Activated CD8-positive, alpha-beta memory T cell treated with anti-CD3 and anti-CD28 coated beads, Interleukin-2, amount 50 U/mL, for 24 hours (primary cell): ENCODE data around the gene UBE2G1.

Experiments
- DNase-seq: peaks from one replicate; pipeline ENCODE4 v3.0.0-alpha.2; 2020; ENCODE audit errors: extremely low read depth

The UBE2G1 gene

DNA sequence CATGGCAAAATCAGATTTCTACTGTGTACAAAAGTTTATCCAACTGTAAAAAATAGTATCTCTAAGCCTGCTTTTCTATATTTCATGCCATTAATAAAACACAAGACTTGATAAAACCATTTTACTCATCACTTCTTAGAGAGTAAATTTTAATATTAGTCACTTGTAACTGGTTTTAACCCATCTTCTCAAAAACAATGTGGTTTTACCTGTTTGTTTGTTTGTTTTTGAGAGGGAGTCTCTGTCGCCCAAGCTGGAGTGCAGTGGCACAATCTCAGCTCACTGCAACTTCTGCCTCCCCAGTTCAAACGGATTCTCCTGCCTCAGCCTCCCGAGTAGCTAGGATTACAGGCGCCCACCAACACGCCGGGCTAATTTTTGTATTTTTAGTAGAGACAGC is 32.1 kb downstream of the UBE2G1 start:
- no peak for DNase-seq

DNA sequence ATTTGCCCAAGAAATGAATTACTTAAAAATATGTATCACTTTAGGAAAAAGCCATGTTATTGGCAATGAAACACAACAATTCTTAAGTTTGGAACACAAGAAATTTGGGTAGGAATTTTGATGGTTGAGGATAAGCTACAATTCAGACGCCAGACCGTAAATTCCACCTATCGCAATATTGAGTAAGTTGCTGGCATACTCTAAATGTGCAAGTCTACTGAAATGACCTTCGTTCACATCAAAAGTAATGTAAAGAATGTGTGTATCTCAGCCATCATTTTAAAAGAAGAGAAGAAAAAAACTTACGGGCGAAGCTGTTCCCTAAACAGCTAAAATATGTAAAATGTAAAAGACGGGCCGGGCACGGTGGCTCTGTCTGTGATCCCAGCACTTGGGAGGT is 33.4 kb downstream of the UBE2G1 start:
- DNase-seq, result no peak

DNA sequence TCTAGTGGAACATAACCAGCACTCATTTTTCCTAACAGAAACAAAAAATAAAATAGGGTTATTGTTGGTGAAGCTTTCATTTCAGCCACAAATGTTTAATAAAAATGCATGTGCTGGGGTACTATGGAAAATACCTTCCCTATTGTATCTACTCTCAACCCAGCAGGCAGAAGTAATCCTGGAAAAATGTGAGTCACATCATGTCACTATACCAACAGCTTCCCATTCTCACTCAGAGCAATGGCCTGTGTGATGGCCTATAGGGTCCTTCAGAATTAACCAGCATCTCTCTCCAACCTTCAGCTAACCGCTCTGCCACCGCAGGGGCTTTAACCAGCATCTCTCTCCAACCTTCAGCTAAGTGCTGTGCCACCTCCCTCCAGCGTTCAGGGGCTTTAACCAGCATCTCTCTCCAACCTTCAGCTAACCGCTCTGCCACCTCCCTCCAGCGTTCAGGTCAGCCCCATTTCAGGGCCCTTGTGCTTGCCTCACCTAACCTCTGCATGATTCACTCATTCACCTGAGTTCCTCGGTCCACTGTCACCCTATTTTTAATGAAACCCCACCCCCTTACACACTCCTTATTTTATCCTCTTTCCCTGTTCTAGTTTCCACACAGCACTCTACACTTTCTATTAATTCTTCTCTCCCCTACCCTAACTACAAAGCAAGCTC is 34.0 kb downstream of the UBE2G1 start:
- DNase-seq, result no peak

DNA sequence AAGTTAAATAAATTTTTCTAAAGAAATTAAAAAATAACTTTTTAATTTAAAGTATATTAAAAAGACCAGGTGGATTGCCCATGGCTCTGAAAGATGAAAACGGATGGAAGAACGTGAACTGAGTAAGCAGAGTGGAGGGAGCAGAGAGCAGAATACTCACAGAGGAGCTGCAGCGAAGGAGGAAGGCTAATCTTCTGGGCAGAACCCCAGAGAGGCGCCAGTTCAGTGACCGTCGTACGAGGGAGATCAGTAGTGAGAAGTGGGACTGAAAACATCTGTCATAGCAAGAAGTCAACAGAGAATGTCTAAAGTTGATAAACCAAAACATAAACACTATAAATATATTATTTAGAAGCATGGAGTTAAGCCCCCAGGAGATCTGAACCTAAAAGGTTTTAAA is 34.9 kb downstream of the UBE2G1 start:
- DNase-seq, result no peak

DNA sequence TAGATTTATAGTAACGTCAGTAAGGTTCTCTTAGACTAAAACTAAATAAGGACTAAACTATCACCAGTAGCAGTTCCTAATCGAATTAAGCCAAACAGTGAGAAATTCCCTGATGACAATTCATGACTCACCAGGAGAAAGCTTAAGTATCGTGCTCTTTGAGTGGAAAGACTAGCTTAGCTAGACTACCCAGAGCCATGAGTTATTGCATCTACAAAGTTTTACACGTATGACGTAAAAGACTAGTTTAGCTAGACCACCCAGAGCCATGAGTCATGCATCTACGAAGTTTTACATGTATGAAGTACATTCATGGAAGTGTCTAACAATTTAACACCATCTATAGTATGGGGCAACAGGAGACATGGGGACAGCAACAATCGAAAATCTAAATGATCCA is 36.6 kb downstream of the UBE2G1 start:
- DNase-seq, result no peak

DNA sequence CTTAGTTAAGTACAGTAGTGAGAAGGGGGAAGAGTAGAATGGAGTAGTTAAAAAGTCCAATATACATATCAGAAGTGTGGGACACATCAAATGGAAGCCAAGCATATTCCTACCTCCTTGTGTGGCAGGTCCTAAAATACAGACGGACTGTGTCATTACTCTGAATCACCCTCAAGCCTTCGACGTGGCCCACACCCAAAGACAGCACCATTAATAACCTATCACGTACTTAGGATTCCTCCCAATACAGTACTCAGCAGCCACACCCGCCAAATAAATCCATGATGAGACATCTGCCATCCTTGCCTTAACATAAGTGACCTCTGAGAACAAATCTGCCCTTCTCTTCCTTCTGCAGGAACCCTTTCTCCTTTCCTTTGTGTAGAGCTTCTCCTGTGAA is 38.9 kb downstream of the UBE2G1 start:
- DNase-seq, result no peak

DNA sequence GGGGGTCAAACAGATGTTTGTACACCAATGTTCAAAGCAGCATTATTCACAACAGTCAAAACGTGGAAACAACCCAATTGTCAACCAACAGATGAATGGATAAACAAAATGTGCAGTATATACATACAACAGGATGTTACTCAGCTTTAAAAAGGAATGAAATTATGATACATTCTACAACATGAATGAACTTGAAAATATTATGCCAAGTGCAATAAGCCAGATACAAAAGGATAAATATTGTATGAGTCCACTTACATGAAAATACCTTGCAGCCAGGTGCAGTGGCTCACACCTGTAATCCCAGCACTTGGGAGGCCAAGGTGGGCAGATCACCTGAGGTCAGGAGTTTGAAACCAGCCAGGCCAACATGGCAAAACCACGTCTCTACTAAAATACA is 39.9 kb downstream of the UBE2G1 start:
- no peak for DNase-seq

DNA sequence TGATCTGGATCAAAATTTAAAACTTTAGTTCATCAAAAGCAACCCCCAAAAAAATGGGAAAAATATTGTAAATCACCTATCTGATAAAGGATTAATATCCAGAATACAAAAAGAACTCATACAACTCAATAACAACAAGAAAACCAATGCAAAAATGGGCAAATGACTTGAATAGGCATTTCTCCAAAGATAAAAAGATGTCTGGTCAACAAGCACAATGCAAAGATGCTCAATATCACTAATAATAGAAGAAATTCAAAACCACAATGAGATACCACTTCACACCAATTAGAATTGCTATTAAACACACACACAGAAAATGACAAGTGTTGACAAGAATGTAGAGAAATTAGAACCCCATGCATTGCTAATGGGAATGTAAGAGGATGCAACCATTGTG is 40.4 kb downstream of the UBE2G1 start:
- DNase-seq, result no peak

DNA sequence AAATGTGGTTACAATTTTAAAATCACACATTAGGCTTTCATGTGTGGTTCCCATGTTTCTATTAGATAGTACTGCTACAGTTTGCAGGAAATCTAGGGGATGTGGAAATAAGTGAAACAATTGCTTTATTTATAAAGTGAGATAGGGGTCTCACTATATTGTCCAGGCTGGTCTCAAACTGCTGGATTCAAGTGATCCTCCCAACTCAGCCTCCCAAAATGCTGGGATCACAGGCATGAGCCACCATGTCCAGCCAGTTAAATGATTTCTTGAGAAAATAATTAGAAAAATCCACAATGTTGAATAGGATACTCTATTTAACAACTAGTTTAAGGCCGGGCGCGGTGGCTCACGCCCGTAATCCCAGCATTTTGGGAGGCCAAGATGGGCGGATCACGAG is 42.0 kb downstream of the UBE2G1 start:
- DNase-seq, result no peak

DNA sequence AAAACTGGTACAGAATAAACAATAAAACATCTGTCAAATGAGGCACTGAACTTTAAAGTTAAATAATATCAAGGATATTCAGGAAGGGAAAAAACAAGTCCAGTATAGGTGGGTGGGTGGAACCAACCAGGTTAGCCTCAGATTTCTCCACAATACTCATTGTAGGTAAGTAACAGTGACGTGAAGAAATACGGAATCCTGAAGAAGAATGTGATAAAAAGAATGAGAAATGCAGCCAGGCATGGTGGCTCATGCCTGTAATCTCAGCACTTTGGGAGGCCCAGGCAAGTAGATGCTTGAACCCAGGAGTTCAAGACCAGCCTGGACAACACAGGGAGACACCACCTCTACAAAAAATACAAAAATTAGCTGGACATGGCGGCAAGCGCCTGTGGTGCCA is 47.3 kb downstream of the UBE2G1 start:
- DNase-seq, result no peak

DNA sequence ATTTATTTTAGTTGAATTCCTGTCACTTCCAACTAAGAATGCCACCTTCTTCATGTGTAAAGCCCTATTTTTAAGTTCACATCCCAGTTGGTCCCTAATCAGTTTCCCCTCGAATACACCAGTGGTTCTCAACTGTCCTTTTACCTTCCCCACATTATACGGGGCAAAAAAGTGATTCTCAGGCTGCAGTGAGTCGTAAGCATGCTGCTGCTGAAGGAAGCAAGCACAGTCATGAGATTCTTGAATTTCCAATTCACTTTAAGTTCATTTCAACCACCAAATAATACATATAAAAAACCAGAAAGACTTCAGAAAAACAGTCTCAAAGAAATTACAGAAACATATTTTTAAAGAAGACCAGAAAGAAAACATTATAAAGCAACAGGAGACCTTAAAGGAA is 47.9 kb downstream of the UBE2G1 start:
- DNase-seq, result no peak

DNA sequence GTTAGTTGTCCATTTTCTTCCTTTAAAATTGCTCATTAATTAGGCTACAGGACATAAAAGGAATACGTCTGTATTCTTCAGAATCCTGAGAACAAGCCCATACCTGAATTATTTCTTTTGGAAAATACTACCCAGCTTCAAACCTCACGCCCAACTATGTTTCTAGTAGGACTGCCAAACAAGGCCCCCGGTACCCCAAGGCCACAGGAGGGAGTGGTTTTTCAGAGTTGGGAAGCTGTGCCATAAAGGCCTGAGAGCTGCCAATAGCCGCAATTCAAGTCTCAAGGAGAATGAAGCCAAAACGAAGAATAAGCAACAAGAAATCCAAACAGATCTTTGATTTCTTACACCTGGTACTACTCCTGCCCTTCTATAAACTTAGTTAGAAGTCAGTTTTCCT is 48.3 kb downstream of the UBE2G1 start:
- DNase-seq, result no peak

DNA sequence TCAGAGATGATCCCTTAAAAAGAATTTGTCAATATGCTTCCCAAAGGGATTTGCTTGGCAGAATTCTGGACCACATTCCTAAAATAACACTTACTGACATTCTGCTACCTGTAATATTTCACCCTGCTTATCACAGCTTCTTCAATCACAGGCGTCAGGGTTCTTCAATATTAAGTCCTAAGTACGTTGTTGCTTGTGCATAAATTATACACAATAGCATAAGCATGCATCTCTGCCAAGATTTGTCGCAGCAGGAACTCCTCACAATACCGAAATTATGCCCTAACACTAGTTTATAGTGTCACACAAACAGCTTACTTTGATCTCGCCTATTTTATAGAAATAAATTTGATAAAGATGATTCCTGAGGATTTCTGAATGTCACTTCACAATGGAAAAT is 48.9 kb downstream of the UBE2G1 start:
- no peak for DNase-seq

DNA sequence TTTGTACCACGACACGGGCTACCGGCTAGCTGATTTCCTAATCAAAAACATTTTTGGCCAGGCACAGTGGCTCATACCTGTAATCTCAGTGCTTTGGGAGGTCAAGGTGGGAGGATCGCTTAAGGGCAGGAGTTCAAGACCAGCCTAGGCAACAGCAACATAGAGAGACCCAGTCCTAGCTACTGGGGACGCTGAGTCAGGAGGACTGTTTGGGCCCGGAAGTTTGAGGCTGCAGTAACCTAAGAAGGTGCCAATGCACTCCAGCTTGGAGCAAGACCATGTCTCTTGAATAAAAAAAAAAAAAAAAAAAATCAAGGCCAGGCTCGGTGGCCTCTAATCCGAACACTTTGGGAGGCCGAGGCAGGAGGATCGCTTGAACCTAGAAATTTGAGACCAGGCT is 49.8 kb downstream of the UBE2G1 start:
- DNase-seq, result no peak

DNA sequence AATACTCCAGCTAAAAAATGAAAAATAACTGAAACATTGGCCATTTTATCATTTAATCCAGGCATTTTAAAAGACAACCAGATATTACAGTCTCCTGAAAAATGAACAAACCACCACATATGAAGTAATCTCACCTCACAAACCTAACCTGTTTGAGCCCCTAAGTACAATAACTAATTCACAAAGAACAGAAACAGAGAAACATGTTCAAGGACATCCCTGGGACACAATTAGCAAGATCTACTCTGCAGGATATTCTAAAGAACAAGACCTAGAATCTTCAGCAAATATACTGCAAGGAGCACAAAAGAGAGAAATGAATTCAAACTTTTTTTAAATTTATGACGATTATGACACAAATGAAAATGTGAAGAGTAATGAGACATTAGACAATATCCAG is 51.9 kb downstream of the UBE2G1 start:
- no peak for DNase-seq

DNA sequence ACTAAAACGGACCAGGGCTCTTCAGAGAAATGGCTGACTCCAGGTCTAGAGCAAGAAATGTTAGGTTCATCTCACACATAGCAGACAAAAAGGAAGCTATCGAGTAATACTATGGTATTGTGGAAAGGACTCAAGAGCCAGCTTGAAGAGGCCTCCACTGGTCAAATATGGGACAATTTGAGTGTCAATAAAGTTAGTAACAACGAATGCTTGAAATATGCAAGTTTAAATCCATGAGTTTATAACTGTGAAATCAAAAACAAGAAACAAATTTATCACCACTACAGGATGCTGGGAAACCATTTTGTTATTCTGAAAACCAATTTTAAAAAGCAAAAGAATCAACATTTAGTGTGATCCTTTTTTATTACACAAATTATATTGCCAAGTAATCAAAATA is 52.3 kb downstream of the UBE2G1 start:
- DNase-seq, result no peak

DNA sequence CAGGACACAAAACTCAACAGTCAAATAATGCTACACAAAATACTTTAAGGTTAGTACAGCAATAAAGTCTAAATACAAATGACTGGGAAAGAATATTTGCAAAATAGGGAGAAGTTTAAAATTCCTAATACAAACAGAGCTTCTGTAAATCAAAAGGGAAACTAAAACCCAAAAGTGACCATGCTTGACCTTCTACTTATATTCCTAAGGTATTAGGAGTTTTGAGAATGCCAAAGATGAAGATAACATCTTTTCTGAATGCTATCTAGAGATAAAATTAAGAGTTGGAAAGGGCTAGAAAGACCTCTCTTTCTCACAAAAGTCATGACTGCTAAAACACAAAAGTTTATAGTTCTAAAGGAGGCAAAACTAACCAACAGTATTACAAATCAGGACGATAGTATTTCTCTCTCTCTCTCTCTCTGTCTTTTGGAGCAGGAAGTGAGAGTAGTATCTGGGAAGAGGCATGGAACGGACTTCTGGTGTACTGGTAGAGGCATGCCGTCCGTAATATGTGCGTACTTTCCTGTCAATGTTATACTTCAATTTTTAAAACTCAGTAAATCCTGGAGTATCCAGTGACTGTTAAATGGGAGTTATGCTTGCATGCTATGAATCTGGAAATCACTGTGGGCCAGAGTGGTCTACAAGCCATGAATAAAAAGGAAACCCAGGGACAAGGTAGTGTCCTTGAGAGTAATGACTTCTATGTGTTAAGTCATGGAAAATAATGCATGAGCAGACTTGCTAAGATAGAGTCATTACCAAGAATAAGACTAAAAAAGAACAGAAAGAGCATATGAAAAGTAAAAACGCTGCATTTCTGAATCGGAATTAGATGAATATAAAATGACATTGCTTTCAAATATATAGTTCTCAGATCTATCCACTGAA is 53.0 kb downstream of the UBE2G1 start:
- DNase-seq, result no peak

DNA sequence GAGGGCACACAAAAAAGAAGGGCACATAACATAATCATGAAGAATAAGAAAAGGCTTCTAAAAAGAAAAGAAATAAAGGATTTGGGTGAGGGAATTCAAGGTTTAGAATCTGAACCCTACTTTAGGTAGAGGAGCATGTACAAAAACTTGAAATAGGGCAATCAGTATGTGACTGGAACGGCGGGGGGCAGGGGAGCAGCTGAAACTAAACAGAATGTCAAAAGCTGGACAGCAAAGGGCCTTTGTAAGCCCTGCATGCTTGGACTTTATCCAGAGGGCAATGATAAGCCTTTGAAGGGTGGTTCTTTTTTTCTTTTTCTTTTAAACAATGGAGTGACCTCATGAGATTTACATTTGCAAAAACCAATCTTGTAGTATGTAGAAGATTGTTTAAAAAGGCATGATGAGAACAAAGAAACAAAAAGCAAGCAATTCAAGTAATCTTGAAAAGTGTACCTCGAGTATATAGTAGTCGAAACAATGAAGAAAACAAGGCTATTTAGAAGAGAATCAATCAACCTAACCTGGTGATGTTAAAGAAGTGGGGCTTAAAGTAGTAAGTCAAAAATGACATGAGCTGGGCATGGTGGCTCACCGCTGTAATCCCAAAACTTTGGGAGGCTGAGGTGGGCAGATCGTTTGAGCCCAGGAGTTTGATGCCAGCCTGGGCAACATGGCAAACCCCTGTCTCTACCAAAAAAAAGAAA is 56.0 kb downstream of the UBE2G1 start:
- no peak for DNase-seq

DNA sequence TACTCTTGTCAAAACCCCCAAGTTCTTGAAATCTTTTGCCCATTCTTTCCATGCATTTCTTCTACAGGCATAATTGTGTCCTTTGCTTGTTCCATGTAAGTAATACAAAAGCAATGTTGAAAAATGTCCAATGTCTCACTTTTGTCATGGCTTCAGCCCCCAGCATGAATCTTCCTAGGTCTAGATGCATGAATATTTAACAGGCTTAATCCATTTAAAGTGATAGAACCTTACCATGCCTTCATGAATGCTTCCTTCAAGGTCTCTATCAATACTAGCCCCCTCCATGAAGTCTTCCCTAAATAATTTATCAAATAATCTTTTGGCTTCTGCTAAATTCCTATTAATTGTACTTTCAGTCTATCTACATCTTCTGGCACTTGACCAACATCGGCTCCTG is 56.6 kb downstream of the UBE2G1 start:
- no peak for DNase-seq

DNA sequence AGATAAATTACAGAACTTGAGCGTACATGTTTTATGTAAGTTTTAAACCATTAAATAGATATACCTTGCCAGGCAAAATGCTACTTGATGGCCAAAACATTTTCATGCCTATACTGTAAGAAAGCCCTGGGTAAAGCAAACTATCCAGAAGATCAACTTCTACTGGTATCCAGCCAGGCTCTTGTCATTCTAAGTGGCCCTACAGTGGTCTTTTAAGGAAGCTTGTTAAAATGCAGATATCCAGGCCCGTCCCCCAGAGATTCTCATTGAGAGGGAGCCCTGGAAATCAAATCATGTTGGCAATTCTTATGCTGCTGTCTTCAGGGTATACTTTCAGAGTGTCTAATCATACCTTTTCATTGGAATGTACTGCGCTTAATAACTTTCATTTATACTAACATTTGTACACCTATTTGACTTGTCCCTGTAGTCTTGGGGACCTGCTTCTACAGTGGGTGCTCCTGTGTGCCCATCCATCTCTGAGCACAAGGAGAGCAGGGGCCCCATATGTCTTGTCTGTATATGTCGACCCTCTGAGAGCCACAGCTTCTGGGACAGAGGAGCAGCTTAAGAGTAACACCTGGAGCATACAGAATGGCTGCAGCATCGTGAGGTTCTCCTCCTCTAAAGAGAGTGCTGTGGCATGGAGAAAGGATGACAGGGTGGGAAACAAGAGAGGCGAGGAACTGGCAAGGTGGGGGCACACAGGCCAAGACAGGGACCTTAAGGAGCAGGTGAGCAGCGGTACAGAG is 59.1 kb downstream of the UBE2G1 start:
- no peak for DNase-seq

DNA sequence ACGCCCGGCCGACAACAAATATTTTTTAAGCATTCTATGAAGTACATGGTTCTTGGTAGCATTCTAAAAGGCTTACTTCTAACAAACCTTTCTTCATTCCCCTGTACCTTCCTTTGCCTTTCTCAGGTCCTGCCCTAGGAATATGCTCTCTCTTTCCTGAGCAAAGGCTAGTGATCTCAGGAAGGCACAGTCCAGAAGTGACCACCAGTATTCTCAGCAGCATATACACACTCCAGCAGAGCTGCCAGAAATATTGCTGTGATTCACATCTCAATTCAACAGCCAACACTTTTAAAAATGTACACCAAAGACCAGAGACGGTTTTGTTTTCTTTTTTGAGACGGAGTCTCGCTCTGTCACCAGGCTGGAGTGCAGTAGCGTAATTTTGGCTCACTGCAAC is 61.3 kb downstream of the UBE2G1 start:
- DNase-seq, result no peak

DNA sequence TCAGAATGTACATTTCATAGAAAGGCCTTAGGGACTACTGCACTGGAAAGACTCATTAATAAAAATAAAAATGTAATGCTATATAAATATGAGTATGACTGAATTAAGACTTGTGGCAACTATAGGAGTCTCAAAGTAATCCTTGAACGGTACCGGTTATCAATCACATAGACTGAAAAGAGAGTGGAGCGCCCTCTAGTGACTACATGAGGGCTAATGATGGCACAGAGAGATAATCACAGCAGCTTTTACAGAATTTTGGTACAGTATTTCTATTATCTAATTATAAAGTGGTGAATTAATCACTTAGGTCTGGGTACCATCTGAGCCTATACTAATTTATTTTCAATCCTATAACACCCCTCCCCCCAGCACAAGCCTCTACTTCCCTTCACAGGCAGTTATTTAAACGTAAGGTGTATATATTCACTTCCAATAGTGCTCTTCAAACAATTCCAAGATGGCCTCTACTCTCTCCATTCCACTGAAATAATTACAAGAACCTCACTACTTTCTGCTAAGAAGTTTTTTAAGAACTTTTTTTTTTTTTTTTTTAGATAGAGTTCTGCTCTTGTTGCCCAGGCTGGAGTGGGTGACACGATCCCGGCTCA is 62.0 kb downstream of the UBE2G1 start:
- DNase-seq, result no peak
